T-helper 2 cell treated with Interferon-gamma antibody and Interleukin-4, amounts not matched to agents 100 ng/mL and 5 ng/mL, for 36 hours (primary cell): ENCODE results near the gene HSFX3. TPM values are rescaled to one million over a fixed set of nuclear protein-coding genes. Genes with fewer than 3 reads are reported as not detected.
"Not testable (repeated sequence)": the region's sequence is repeated elsewhere in the genome, so short reads cannot be mapped to it uniquely, and the experiment has no call there.

Experiments used
- intact Hi-C: fragments of 100-400 bp; cut with micrococcal nuclease; formaldehyde crosslinking; loops from one replicate; pipeline ENCODE4 v1.15.1; 2023
- total RNA-seq: library from RNA; stranded (reverse); gene quantifications from 2 replicates; pipeline ENCODE4 v1.2.3, GENCODE V29; 2022

The HSFX3 gene
- total RNA-seq, 1 donor from 2014 or later = not detected

DNA sequence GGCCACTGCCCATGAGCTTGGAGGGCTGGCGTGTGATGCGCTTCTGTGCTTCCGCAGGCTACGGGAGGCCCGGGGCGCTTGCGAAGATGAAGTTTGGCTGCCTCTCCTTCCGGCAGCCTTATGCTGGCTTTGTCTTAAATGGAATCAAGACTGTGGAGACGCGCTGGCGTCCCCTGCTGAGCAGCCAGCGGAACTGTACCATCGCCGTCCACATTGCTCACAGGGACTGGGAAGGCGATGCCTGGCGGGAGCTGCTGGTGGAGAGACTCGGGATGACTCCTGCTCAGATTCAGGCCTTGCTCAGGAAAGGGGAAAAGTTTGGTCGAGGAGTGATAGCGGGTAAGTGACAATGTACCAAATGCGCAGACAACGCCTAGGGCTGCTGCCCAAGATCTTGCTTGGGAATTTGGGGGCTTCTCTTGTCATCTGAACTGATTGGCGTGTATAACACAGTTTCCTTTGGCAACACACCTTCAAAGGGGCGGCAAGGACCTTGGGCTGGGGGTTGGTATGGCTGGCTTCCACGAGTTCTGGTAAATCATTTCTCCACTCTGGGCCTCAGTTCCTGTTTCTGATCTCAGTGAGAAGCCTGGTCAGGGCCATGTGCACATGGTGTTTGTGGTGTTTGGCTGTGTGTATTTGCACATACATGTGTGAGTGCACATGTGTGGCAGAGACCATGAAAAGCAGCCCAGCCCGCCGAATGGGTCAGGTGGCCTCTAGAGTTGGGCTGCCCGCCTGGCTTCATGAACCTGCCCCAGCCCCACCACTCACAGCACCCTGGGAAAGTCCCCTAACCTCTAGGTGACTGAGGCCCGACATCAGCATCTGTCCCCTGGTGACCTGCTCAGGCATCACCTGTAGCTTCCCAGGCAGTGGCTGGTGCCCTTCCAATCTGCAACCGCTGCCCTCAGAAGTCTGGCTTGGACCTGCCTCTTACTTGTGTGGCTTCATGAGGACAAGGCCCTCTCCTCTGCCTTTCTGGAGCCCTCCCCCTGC is 3.9 kb downstream of the HSFX3 start:
- intact Hi-C loops = not testable (repeated sequence)

- intact Hi-C loops = no loop called here
Measured at GRCh38 chrX:149541521-149542047, 8.1 kb downstream of the HSFX3 start.

DNA sequence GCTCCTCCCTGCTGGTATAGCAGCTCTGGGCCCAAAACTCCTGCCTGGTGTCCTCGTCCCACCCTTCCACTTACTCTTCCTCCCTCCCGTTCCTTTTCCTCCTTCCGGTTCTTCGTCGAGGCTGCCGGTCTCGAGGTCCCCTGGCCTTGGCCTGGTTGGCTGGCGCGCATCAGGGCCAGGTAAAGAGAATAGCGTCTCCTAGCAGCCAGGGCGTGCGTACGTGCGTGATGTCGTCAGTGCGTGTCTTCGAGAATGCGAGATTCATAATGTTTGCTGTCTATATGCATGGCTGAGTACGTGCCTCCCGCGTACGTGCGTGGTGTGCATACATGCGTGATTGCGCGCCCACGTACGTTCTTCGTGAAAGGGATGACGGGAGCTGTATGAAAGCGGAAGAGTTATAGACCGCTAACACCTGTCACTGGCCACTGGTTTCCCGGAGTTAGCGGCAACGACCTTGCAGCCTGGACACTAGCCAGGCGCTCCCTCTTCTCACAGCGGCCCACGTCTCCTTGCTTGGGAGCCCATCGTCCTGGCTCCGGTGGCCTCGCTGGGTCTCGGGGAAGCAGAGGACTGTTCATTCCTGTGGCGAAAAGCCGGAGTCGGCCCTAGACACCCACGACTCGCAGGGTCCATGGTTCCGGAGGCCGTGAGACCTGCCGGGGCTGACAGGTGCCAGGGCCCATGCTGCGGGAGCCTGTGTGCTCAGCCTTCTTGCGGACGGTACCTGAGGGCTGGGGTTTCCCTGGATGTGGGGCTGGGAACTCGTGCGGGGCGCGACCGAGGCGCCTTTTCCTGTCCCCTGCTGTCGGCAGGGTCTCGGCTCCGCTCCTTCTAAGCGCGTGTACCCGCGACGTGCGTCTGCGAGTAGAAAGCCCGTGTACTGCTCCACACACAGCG is 8.9 kb downstream of the HSFX3 start, which contains the start of gene EOLA1:
Gene EOLA1 (plus strand): TSS at position 392 of the 900 bp plus-strand sequence. CDS start 4,619 bp downstream, outside the sequence.
- intact Hi-C loops = no loop called here

DNA sequence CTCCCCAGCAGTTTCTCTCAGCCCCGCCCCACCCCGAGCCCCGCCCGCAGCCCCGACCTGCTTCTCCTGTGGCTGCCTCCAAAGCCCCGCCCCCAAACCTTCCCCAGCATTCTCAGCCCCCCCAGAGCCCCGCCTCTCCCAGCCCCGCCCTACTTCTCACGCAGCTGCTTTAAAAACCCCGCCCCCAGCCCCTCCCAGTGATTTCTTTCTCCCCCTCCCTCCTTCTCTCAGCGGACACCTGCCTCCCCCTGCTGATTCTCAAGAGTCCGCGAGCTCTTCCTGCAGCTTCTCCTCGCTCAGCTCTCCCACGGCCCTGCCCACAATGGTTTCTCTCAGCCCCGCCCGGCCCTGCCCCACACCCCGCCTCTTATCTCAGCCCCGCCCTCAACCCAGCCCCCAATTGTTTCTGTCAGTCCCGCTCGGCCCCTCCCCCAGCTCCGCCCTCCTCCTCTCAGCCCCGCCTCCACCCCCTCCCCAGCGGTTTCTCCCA is 9.5 kb downstream of the HSFX3 start:
- intact Hi-C loops = no loop called here

- intact Hi-C loops = loop anchor here (2.0 kb wide), 1 partner anchor 35 kb away; the partner anchor contains the start of gene IDS
Measured at GRCh38 chrX:149539283-149540130, 10.2 kb downstream of the HSFX3 start.

DNA sequence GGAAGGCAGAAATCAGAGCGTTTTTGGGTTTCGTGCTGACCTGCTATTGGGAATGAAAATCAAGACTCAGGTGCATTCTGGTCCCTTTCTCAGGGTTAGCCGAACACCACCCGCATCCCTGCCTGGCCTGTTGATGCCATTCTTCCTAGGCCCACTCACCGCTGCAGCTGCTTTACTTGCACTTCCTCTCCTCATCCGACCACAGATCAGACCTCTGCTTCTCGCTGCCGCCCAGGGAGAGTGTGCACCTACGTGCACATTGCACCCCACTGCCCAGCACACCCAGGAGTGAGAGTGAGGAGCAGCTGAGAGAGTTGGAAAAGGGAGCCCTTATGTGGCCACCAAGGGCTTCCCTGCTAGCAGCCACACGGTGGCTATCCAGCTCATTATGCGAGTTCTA is 12.2 kb downstream of the HSFX3 start:
- intact Hi-C loops = not testable (repeated sequence)

DNA sequence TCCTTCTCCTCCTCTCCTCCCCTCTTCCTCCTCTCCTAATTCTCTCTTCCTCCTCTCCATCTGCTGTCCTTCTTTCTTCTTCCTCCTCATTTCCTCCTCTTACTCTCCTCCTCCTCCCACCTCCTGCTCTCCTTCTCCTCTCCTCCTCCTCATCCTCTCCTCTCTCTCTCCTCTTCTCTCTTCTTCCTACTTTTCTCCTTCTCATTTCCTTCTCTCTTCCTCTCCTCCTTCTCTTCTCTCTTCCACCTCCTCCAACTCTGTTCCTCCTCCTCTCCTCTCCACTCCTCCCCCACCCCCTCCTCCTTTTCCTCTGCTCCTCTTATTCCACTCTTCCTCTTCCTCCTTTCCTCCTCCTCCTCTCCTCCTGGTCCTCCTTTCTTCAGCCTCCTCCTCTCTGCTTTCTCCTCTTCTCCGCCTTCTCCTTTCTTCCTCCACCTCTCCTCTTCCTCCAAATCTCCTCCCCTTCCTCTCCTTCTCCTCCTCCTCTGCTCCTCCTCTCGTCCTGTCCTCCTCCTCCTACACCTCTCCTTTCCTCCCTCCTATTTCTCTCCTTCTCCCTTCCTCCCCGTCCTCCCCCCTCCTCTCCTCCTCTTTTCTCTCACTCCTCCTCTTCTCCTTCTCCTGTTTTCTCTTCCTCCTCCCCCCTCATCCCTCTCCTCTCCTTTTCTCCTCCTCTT is 14.7 kb downstream of the HSFX3 start:
- intact Hi-C loops = not testable (repeated sequence)

- intact Hi-C loops = not testable (repeated sequence)
Measured at GRCh38 chrX:149533999-149534398, 15.7 kb downstream of the HSFX3 start.

DNA sequence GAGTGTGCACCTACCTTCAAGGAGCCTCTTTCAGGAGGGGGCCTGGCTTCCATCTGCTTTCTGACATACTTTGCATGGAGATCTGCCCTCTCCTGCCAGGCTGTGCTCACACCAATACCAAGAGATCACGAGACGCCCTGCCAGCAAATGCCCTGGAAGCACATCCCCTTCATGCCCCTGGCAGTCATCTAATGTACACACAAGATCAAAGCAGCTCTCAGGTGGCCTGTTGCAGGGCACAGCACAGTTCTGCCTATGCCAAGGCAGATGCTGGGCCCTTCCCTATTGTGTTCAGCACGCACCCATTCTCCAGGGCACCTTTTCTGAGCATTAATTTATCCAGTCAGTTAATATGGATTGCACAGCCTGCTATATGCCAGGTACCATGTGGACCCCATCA is 16.9 kb downstream of the HSFX3 start:
- intact Hi-C loops = not testable (repeated sequence)

DNA sequence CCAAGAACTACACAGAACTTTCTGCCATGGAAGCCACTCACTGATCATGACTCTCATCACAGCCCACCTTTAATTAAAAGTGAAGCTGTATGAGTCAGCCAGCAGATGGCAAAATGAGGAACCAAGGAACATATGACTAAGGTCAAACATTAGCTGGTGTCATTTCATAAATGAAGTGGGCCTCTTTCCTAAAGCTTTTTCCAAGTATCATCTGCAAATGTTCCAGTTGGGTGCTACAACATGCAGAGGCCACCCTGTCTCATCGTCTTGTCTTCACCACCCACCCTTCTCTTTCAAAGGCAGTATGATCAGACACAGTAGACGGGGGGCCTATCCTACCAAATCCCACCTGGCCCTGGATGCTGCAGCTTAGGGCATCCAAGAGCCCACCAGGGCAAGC is 18.1 kb downstream of the HSFX3 start:
- intact Hi-C loops = no loop called here

GRCh38 chrX:149528381-149528780 is 21.3 kb downstream of the HSFX3 start:
- intact Hi-C loops = loop anchor here (10.0 kb wide), 1 partner anchor 1614 kb away; the partner anchor contains the start of gene FMR1

- intact Hi-C loops = loop anchor here (2.0 to 10.0 kb wide), 2 partner anchors 15 to 1613 kb away; partner anchors contain the start of gene FMR1
Measured at GRCh38 chrX:149527705-149528104, 22.0 kb downstream of the HSFX3 start.

DNA sequence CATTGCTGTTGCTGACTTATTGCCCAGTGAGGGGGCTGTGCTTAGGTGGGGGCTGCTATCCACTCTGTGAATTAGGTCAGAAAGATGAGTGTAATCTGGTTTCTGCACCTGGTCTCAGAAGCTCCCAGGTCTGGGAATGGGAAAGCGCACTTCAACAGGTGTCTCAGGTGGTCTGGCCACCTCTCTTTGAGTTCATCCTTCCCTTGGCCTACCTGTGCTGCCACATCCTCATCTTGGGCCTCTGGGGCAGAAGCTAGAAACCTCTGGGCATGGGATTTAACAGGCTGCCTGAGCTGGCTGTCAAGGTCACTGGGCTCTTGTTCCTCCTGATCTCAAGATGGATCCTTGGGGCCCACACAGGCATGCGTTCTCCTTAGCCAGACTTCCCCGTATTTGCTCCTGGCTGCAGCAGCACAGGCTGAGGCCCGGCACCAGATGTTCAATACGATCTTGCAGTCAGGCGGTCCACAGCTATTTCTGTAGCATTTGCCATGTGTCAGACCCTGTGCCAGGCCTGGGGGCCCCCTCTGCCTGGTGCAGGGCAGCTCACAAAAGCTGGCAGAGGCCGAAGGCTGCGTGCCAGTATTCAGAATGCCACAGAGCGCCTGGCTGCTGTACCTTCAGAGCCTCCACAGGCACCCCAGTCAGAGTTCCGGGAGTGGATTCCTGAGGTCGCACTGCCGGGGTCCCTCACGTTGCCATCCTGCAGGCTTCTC is 23.2 kb downstream of the HSFX3 start:
- intact Hi-C loops = loop anchor here (2.0 to 10.0 kb wide), 2 partner anchors 14 to 1612 kb away; partner anchors contain the start of gene FMR1

- intact Hi-C loops = loop anchor here (2.0 to 10.0 kb wide), 2 partner anchors 13 to 1611 kb away; partner anchors contain the start of gene FMR1
Measured at GRCh38 chrX:149525903-149526302, 23.8 kb downstream of the HSFX3 start.

- intact Hi-C loops = loop anchor here (10.0 kb wide), 1 partner anchor 1611 kb away; the partner anchor contains the start of gene FMR1
Measured at GRCh38 chrX:149525389-149525788, 24.3 kb downstream of the HSFX3 start.

DNA sequence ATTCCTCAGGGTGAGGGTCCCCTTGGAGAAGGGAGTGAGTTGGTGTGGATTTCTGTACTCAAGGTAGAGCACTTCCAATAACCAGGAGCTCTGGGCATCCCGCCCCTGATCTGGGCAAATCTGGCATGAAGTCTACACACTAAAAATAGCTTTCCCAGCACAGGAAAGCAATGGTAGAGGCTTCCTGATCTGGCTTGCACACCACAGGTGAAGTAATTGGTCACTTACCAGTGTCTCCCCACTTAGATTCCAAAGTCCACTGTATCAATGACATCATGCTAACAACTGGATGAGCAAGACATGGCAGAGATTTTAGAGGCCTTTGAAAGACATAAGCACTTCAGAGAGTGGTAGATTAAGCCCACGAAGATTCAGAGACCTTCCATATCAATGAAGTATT is 26.8 kb downstream of the HSFX3 start:
- intact Hi-C loops = loop anchor here (2.0 to 10.0 kb wide), 2 partner anchors 18 to 1608 kb away; partner anchors contain the start of genes FMR1 and IDS

DNA sequence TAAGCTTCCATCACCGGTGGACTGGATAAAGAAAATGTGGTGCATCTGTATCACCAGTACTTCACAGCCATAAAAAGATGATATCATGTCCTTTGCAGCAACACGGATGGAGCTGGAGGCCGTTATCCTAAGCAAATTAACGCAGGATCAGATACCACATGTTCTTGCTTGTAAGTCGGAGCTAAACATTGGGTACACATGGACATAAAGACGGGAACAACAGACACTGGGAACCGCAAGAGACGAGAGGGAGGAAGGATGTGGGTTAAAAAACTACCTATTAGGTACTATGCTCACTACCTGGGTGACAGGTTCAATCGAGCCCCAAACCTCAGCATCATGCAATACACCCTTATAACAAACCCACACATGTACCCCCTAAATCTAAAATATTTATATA is 28.3 kb downstream of the HSFX3 start:
- intact Hi-C loops = loop anchor here (1.0 to 10.0 kb wide), 2 partner anchors 9 to 1607 kb away; partner anchors contain the start of gene FMR1

DNA sequence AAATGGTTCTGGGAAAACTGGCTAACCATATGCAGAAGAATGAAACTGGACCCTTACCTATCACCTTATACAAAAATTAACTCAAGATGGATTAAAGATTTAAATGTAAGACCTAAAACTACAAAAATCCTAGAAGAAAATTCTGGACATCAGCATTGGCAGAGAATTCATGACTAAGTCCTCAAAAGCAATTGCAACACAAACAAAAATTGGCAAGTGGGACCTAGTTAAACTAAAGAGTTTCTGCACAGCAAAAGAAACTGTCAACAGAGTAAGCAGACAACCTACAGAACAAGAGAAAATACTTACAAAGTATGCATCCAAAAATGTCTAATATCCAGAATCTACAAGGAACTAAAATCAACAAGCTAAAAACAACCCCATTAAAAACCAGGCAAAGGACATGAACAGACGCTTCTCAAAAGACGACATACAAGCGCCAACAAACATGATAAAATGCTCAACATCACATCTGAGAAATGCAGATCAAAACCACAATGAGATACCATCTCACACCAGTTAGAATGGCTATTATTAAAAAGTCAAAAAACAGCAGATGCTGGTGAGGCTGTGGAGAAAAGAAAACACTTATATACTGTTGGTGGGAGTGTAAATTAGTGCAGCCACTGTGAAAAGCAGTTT is 29.0 kb downstream of the HSFX3 start:
- intact Hi-C loops = loop anchor here (1.0 to 10.0 kb wide), 2 partner anchors 8 to 1606 kb away; partner anchors contain the start of gene FMR1
